GM21576 (cell line): ENCODE measurements around the gene NAALADL2.
"Not testable (repeated sequence)": the region's sequence is repeated elsewhere in the genome, so short reads cannot be mapped to it uniquely, and the experiment has no call there.

ENCODE experiments used
- ATAC-seq: cut with Tn5 transposase; IDR thresholded peaks from one replicate; pipeline ENCODE4 v1.9.1; 2021; ENCODE audit warnings: mild to moderate bottlenecking, moderate library complexity; ENCODE audit not compliant: unreplicated experiment

Gene NAALADL2

DNA sequence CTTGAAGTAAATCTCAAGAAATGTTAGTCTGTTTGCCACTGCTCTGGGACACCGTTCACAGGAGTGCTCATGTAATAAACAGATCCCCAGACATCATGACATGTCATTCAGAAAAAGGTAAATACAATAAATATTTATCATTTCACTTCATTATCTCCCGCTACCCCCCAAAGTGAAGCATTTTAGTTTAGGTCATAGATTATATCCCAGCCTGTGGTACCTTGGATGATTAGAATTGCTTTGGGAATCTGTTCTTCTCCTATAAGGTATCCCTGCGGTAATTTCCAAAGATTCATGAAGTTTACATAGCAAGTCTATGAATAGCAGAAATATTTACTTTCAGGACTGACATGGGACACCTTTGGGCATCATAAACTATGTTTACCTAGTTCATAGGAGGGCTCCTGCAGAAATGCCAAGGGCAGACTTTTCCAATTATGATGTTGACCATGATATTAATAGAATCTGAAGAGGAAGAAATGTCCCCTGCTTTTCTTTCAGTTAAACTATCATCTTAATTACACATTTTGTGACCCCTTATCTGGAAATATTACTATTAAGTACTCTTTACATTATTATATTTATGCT is 268.0 kb downstream of the NAALADL2 start:
- ATAC-seq = no peak

DNA sequence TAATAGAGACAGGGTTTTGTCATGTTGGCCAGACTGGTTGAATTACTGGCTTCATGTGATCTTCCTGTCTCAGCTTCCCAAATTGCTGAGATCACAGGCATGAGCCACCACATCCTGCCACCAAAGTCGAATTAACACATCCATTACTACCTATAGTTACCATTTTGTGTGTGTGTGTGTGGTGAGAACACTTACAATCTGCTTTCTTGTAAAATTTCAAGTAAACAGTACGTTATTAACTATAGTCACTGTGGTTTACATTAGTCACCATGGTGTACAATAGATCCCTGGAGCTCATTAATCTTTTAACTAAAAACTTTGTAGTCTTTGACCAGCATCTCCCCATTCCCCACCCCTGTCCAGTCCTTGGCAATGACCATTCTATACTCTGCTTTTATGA is 270.0 kb downstream of the NAALADL2 start:
- no peak for ATAC-seq

DNA sequence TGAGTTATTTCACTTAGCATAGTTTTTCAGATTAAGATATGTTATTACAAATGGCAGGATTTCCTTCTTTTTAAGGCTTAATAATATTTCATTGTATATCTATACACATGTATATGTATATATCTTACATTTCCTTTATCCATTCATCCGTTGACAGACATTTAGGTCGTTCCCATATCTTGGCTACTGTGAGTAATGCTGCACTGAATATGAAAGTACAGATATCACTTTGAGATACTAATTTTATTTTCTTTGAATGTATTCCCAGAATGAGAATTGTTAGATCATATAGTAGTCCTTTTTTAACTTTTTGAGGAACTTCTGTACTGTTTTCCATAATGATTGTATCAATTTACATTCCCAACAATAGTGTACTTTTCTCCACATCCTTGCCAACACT is 270.4 kb downstream of the NAALADL2 start:
- ATAC-seq = no peak

- ATAC-seq = not testable (repeated sequence)
These were observed 272.7 kb downstream of the NAALADL2 start for GRCh38 chr3:175131866-175132265.

DNA sequence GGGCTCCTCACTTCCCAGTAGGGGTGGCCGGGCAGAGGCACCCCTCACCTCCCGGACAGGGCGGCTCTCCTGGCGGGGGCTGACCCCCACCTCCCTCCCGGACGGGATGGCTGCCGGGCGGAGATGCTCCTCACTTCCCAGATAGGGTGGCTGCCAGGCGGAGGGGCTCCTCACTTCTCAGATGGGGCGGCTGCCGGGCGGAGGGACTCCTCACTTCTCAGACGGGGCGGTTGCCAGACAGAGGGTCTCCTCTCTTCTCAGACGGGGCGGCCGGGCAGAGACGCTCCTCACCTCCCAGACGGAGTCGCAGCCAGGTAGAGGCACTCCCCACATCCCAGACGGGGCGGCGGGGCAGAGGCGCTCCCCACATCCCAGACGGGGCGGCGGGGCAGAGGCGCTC is 273.6 kb downstream of the NAALADL2 start:
- not testable (repeated sequence) for ATAC-seq

GRCh38 chr3:175144368-175144767 is 285.2 kb downstream of the NAALADL2 start:
- no peak for ATAC-seq

DNA sequence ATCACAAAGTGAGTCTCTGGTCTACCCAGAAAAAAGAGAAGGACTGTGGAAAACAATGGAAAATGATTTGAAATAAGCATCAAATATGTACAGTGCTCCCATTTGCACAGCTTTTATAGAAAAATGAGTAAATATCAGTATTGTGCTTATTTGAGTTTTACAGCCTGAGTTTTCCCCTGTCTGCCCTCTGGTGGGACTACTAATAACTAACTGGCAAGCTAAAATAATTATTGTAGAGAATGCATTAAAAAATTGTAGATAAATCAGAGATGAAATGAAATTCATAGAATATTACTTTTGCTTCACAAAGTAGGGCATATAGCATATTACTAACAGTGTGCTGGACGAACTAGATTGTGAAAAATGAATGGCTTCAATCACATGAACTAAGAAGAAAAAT is 287.1 kb downstream of the NAALADL2 start:
- no peak for ATAC-seq

- ATAC-seq = peak; percentile 49
These were observed 290.5 kb downstream of the NAALADL2 start for GRCh38 chr3:175149675-175150074.

DNA sequence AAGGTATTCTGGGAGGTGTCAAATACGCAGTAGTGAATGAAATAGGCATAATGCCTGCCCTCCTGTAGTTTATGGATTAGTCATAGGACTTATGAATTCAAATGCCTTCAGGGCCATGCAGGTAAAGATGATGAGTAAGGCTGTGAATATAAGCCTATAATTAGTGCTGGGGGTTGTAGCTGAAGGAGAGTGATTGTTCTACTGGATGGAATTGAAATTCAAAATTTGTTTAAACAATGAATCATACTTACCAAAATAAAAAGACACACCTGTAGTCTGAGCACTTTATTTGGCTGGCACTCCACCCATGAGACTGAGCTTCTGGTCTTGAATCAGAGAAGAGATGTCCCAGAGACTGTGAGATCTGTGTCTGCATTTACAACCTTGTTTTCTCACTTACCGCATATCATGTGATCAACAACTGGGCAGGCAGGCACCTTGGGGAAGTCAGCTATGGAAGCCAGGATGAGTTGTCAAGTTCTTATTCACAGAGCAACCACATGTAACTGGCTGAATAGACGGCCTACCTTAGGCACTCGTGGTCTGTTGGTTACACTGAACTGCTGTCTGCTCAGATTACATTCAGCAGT is 291.8 kb downstream of the NAALADL2 start:
- ATAC-seq = no peak

DNA sequence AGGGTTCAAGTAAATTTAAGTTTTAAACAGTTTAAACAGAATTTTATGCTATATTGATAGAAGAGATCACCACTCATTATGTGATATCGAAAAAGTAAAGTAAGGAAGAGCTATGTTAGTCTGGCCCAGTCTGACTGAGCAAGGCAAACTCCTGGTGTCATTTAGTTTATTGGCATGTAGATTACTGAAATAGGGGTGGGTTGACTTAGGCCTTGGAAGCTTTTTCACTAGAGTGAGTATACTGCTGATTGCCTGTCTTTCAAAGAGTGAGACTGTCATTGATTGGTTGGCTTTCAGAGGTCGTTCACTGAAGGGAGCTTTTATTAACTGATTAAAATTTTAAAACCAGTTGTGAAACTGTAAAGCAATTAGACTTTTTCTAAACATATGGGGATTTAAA is 294.5 kb downstream of the NAALADL2 start:
- no peak for ATAC-seq

GRCh38 chr3:175155172-175155571 is 296.0 kb downstream of the NAALADL2 start:
- no peak for ATAC-seq

GRCh38 chr3:175159202-175159601 is 300.1 kb downstream of the NAALADL2 start:
- no peak for ATAC-seq

DNA sequence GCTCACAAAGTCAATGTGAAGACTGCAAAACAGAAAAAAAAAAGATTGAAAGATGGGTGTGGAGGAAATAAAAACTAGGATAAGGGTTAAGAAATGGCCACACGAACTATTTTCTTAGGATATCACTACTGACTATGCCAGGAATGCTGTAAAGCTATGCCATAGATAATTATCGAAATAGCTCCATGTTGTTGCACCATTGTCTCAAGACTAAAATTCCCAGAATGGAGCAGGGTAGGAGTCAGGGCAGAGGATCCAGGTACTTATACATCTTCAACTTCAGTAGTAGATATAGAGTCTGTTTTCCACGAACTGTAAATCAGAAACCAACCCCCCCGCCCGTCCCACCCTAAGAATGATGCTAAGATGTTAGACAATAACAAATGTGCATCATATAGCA is 302.2 kb downstream of the NAALADL2 start:
- ATAC-seq = no peak

DNA sequence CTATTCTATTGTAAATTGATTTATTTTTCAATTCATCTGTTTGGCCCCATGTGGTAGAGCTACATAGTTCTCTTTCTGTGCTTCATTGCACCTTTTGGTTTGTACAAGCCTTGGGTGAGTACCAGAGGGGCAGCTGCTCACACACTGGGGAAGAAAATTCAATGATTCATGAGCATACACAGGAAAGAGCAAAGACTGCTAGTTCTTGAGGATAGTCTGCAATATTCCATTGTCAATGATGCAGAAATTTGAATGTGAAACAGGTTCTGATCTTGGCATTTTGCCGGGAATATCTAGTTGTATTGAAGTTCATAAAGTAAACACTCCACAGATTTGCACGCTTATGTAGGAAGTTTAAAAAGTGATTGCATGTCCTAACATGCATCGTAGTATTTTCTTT is 304.6 kb downstream of the NAALADL2 start:
- no peak for ATAC-seq

DNA sequence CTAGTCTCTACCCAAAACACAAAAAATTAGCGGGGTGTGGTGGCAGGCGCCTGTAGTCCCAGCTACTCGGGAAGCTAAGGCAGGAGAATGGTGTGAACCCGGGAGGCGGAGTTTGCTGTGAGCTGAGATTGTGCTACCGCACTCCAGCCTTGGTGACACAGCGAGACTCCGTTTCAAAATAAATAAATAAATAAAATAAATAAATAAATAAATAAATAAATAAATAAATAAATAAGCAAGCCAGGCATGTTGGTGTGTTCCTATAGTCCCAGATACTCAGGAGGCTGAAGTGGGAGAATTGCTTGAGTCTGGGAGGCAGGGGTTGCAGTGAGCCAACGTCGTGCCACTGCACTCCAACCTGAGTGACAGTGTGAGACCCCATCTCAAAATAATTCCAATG is 314.0 kb downstream of the NAALADL2 start:
- not testable (repeated sequence) for ATAC-seq

- ATAC-seq = no peak
These were observed 317.4 kb downstream of the NAALADL2 start for GRCh38 chr3:175176556-175176955.

DNA sequence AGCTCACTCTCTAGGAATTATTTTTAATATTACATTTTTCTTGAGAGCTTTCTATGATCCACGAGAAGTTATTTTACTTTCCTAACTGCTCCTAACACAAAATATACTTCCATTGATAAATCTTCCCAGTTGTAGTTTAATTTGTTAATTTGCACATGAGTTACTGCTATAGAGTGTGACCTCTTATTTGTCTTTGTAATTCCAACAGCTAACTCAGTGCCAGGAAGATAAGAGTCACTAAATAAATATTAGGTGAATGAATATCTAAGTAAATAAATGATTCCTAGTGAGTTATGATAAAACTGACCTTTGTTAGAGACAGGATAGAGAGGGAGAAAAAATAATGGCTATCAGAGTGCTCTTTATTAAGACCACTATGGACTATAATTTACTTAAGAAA is 319.9 kb downstream of the NAALADL2 start:
- ATAC-seq = no peak

DNA sequence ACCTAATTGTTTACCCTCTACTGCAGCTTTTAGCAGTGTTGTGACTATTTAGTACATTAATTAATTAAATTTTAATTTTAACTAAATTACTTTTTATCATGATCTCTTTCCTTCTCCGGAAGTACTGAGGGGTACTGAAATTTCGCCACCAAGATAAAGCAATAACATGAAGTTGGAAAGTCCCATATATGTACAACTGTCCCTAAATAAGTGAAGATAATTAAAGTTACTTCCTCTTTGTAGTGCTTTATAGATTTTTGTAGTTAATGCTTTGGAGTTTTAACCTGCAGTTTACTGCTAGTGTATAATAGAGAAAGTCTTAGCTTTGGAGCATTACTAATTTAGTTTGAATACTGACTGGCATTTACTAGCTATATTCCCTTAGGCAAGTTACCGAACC is 325.3 kb downstream of the NAALADL2 start:
- ATAC-seq = no peak

- ATAC-seq = no peak
These were observed 326.8 kb downstream of the NAALADL2 start for GRCh38 chr3:175185903-175186302.

DNA sequence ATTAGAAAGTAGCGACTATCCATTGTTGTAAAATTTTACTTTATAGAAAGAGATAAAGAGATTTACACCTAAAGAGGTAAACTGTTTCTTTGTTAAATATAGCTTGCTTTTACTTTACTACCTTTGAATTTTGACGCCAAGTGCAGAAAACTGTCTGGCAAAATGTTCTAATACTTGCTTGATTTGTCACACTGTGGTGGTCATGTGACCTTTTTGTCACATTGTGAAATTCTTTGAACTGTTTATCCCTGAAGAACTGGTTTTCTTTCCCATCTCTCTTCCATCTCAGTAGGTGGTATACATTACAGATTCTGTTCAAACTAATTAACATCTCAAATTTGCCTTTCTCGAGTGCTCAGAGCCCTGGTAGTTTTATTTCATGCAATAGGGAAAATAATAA is 327.4 kb downstream of the NAALADL2 start:
- no peak for ATAC-seq

GRCh38 chr3:175187586-175187985 is 328.5 kb downstream of the NAALADL2 start:
- no peak for ATAC-seq

DNA sequence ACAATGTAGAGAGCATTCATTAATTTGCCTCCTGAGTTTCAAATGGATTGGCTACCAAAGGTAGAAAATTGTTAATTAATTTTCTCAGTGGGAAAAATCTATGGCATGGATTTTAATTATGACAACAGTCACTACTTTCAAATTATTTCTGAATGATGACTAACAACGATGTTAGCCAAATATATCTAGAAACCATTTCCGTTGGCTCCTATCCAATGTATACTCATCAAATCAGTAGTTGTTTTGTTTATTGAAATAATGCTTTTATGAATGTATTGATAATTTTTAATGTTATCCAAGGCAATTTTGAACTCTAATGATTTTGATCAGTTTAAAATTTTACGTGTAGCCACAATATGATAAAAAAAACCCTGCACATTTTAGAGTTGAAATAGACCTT is 333.4 kb downstream of the NAALADL2 start:
- ATAC-seq = no peak
